ENCODE data around the gene CD300LG.

The CD300LG gene

GRCh38 chr17:43877031-43877430 is 30.1 kb downstream of the CD300LG start:
- no peak overlapping the region for H3K4me3 ChIP-seq (ENCODE audit: control insufficient read depth, low read depth, low read length)
- DNase-seq (ENCODE audit: low read depth) = no peak
- no peak for TF ChIP-seq CTCF (conservative IDR thresholded peaks at IDR 0.05; ENCODE audit: control insufficient read depth, insufficient read depth, low read depth, low read length)

- no peak for DNase-seq (ENCODE audit: low read depth)
- no peak for TF ChIP-seq CTCF (conservative IDR thresholded peaks at IDR 0.05; ENCODE audit: control insufficient read depth, insufficient read depth, low read depth, low read length)
- no peak overlapping the region for H3K4me3 ChIP-seq (ENCODE audit: control insufficient read depth, low read depth, low read length)
These were observed 30.6 kb downstream of the CD300LG start for GRCh38 chr17:43877451-43878155.

GRCh38 chr17:43878260-43879175 is 31.5 kb downstream of the CD300LG start:
- DNase-seq (ENCODE audit: low read depth) = peak; percentile 88
- no peak overlapping the region for H3K4me3 ChIP-seq (ENCODE audit: control insufficient read depth, low read depth, low read length)
- peak; percentile 95 for TF ChIP-seq CTCF (conservative IDR thresholded peaks at IDR 0.05; ENCODE audit: control insufficient read depth, insufficient read depth, low read depth, low read length)

- no peak for DNase-seq (ENCODE audit: low read depth)
- TF ChIP-seq CTCF (conservative IDR thresholded peaks at IDR 0.05; ENCODE audit: control insufficient read depth, insufficient read depth, low read depth, low read length) = no peak
- H3K4me3 ChIP-seq (ENCODE audit: control insufficient read depth, low read depth, low read length) = no peak overlapping the region
These were observed 32.9 kb downstream of the CD300LG start for GRCh38 chr17:43879723-43880419.

GRCh38 chr17:43880420-43880991 is 33.5 kb downstream of the CD300LG start:
- peak; percentile 58 for TF ChIP-seq CTCF (conservative IDR thresholded peaks at IDR 0.05; ENCODE audit: control insufficient read depth, insufficient read depth, low read depth, low read length)
- no peak overlapping the region for H3K4me3 ChIP-seq (ENCODE audit: control insufficient read depth, low read depth, low read length)
- DNase-seq (ENCODE audit: low read depth) = no peak

- no peak for TF ChIP-seq CTCF (conservative IDR thresholded peaks at IDR 0.05; ENCODE audit: control insufficient read depth, insufficient read depth, low read depth, low read length)
- no peak overlapping the region for H3K4me3 ChIP-seq (ENCODE audit: control insufficient read depth, low read depth, low read length)
- DNase-seq (ENCODE audit: low read depth) = no peak
These were observed 34.2 kb downstream of the CD300LG start for GRCh38 chr17:43881181-43881580.

All from fibroblast of mammary gland (primary cell).